A673 (cell line): ENCODE measurements around the gene SH3RF3.

Source experiments
- EZH2 ChIP-seq: fragments of 200-600 bp; sonication (generic); IDR thresholded peaks from 2 replicates; pipeline ENCODE4 v1.6.1; 2017; ENCODE audit warnings: borderline replicate concordance, low read depth, mild to moderate bottlenecking, mixed read lengths, antibody characterized with exemption, low read length; ENCODE audit not compliant: poor library complexity, severe bottlenecking
- TF ChIP-seq, protein P1 (sequence below): fragments of 300-800, 200-600 bp; sonication (generic); conservative IDR thresholded peaks from 2 replicates; pipeline ENCODE4 v1.5.1; 2017; ENCODE audit warnings: low read depth, mild to moderate bottlenecking, antibody characterized with exemption, low read length, moderate library complexity, mixed read lengths

- TF ChIP-seq, protein P1, sequence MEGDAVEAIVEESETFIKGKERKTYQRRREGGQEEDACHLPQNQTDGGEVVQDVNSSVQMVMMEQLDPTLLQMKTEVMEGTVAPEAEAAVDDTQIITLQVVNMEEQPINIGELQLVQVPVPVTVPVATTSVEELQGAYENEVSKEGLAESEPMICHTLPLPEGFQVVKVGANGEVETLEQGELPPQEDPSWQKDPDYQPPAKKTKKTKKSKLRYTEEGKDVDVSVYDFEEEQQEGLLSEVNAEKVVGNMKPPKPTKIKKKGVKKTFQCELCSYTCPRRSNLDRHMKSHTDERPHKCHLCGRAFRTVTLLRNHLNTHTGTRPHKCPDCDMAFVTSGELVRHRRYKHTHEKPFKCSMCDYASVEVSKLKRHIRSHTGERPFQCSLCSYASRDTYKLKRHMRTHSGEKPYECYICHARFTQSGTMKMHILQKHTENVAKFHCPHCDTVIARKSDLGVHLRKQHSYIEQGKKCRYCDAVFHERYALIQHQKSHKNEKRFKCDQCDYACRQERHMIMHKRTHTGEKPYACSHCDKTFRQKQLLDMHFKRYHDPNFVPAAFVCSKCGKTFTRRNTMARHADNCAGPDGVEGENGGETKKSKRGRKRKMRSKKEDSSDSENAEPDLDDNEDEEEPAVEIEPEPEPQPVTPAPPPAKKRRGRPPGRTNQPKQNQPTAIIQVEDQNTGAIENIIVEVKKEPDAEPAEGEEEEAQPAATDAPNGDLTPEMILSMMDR = no peak
- no peak for TF ChIP-seq EZH2
Measured at GRCh38 chr2:109091526-109091925, 37.5 kb upstream of the SH3RF3 start.
